HepG2 (cell line): Measurements from ENCODE around the gene F8. TPM values are rescaled to one million over a fixed set of nuclear protein-coding genes. Genes with fewer than 3 reads are reported as not detected.

Experiments
- CHCHD3 ChIP-seq: sonication (generic); formaldehyde crosslinking; IDR thresholded peaks from 2 replicates; pipeline ENCODE4 v1.8.0; 2022; ENCODE audit warnings: mild to moderate bottlenecking, missing genetic modification reagents, moderate library complexity
- HDAC6 ChIP-seq: fragments of 200-600 bp; sonication (generic); IDR thresholded peaks from 2 replicates; pipeline ENCODE4 v1.7.0; 2017; ENCODE audit warnings: mild to moderate bottlenecking, antibody characterized with exemption, low read length, low read depth
- HOXD1 ChIP-seq: sonication (generic); formaldehyde crosslinking; IDR thresholded peaks from 2 replicates; pipeline ENCODE4 v1.5.0; 2020; ENCODE audit warnings: missing genetic modification reagents
- KDM3A ChIP-seq: IDR thresholded peaks from 2 replicates; pipeline ENCODE4 v1.6.1; 2018; ENCODE audit warnings: low read depth, missing compliant biosample characterization
- NFKB2 ChIP-seq: sonication (generic); formaldehyde crosslinking; IDR thresholded peaks from 2 replicates; pipeline ENCODE4 v1.4.0; 2020; ENCODE audit warnings: missing genetic modification reagents, borderline replicate concordance
- PITX1 ChIP-seq: sonication (generic); formaldehyde crosslinking; IDR thresholded peaks from 2 replicates; pipeline ENCODE4 v1.5.1; 2020; ENCODE audit warnings: mild to moderate bottlenecking, missing genetic modification reagents
- RARA ChIP-seq: IDR thresholded peaks from 2 replicates; pipeline ENCODE4 v1.6.1; 2016; ENCODE audit warnings: missing genetic modification reagents, missing compliant biosample characterization
- SSRP1 ChIP-seq: IDR thresholded peaks from 2 replicates; pipeline ENCODE4 v1.6.1; 2016; ENCODE audit warnings: control low read depth
- ZKSCAN5 ChIP-seq: sonication (generic); formaldehyde crosslinking; IDR thresholded peaks from 2 replicates; pipeline ENCODE4 v1.5.1; 2020; ENCODE audit warnings: mild to moderate bottlenecking, missing genetic modification reagents
- ZNF331 ChIP-seq: sonication (generic); formaldehyde crosslinking; IDR thresholded peaks from 2 replicates; pipeline ENCODE4 v1.4.0; 2020; ENCODE audit warnings: missing genetic modification reagents
- ZNF598 ChIP-seq: sonication (generic); formaldehyde crosslinking; IDR thresholded peaks from 2 replicates; pipeline ENCODE4 v1.5.1; 2020; ENCODE audit warnings: mild to moderate bottlenecking, missing genetic modification reagents, borderline replicate concordance
- polyA plus RNA-seq, 8 experiments: library from polyadenylated mRNA; depleted of rRNA in 3 of 8; stranded (reverse) in 7 of 8; unstranded in 1 of 8; fragments of >200 nt; fragmentation: Illumina TruSeq in 4 of 8; extraction: Trizol in 4 of 8; gene quantifications; 2 replicates each; pipeline versions ENCODE4 v1.2.1 to v1.2.3, GENCODE V29; 2011 to 2016; ENCODE audit warnings: low read depth in 4 of 8, missing spikeins in 1 of 8, mixed read lengths in 1 of 8; ENCODE audit not compliant: insufficient read depth in 1 of 8
- total RNA-seq, 5 experiments: library from RNA; depleted of rRNA; stranded (reverse); fragments of >200 nt; fragmentation: Illumina TruSeq; extraction: Trizol; gene quantifications; 2 replicates each; pipeline ENCODE4 v1.2.3, GENCODE V29; 2016; ENCODE audit warnings: low read depth in 1 of 5
- TF ChIP-seq, protein P1 (sequence below): sonication (generic); formaldehyde crosslinking; IDR thresholded peaks from 2 replicates; pipeline ENCODE4 v1.5.0; 2020; ENCODE audit warnings: mild to moderate bottlenecking, missing genetic modification reagents, borderline replicate concordance
- TF ChIP-seq, protein P2 (sequence below): sonication (generic); formaldehyde crosslinking; IDR thresholded peaks from 2 replicates; pipeline ENCODE4 v1.4.0; 2020; ENCODE audit warnings: missing genetic modification reagents
- TF ChIP-seq, protein P3 (sequence below): sonication (generic); formaldehyde crosslinking; IDR thresholded peaks from 2 replicates; pipeline ENCODE4 v1.9.0; 2021; ENCODE audit warnings: missing genetic modification reagents, mild to moderate bottlenecking, borderline replicate concordance
- TF ChIP-seq, protein P4 (sequence below): sonication (generic); formaldehyde crosslinking; IDR thresholded peaks from 2 replicates; pipeline ENCODE4 v1.8.0; 2022; ENCODE audit warnings: mild to moderate bottlenecking, missing genetic modification reagents

Gene F8
- total and polyA plus RNA-seq, 2 of the 13 experiments (the other 11 are each of a cell fraction or from before 2014, with no cell fraction given): 0.29 to 0.61 TPM

DNA sequence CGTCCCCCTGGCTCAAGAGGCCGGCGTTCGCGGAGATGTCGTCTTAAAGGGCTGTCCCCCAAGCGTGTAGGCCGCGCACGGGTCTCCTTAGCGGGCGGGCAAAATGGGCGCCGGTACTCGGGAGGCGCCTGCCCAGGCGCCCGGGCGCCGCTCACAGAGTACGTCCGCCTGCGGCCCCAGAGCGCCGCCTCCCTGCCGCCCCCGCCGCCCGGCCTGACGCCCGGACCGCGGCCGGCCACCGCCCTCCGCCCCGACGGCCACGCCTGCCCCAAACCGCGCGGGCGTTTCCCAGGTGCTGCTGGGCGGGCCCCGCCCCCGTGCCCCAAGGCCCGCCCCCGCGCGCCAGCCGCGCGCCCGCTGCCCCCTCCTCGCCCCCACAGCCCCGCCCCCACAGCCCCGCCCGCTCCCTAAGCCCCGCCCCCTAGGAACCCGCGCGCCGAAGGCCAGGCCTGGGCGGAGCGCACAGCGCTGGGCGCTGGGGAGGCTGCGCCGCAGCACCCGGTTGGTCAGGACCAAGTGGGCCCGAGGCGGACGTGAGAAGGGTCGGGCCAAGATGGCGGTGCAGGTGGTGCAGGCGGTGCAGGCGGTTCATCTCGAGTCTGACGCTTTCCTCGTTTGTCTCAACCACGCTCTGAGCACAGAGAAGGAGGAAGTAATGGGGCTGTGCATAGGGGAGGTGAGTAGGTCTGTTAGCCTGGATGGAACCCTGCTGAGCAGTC, 48.6 kb upstream of the F8 start, which contains the start of the genes BRCC3, CMC4 and MTCP1 (continued):
- TF ChIP-seq, protein P1, sequence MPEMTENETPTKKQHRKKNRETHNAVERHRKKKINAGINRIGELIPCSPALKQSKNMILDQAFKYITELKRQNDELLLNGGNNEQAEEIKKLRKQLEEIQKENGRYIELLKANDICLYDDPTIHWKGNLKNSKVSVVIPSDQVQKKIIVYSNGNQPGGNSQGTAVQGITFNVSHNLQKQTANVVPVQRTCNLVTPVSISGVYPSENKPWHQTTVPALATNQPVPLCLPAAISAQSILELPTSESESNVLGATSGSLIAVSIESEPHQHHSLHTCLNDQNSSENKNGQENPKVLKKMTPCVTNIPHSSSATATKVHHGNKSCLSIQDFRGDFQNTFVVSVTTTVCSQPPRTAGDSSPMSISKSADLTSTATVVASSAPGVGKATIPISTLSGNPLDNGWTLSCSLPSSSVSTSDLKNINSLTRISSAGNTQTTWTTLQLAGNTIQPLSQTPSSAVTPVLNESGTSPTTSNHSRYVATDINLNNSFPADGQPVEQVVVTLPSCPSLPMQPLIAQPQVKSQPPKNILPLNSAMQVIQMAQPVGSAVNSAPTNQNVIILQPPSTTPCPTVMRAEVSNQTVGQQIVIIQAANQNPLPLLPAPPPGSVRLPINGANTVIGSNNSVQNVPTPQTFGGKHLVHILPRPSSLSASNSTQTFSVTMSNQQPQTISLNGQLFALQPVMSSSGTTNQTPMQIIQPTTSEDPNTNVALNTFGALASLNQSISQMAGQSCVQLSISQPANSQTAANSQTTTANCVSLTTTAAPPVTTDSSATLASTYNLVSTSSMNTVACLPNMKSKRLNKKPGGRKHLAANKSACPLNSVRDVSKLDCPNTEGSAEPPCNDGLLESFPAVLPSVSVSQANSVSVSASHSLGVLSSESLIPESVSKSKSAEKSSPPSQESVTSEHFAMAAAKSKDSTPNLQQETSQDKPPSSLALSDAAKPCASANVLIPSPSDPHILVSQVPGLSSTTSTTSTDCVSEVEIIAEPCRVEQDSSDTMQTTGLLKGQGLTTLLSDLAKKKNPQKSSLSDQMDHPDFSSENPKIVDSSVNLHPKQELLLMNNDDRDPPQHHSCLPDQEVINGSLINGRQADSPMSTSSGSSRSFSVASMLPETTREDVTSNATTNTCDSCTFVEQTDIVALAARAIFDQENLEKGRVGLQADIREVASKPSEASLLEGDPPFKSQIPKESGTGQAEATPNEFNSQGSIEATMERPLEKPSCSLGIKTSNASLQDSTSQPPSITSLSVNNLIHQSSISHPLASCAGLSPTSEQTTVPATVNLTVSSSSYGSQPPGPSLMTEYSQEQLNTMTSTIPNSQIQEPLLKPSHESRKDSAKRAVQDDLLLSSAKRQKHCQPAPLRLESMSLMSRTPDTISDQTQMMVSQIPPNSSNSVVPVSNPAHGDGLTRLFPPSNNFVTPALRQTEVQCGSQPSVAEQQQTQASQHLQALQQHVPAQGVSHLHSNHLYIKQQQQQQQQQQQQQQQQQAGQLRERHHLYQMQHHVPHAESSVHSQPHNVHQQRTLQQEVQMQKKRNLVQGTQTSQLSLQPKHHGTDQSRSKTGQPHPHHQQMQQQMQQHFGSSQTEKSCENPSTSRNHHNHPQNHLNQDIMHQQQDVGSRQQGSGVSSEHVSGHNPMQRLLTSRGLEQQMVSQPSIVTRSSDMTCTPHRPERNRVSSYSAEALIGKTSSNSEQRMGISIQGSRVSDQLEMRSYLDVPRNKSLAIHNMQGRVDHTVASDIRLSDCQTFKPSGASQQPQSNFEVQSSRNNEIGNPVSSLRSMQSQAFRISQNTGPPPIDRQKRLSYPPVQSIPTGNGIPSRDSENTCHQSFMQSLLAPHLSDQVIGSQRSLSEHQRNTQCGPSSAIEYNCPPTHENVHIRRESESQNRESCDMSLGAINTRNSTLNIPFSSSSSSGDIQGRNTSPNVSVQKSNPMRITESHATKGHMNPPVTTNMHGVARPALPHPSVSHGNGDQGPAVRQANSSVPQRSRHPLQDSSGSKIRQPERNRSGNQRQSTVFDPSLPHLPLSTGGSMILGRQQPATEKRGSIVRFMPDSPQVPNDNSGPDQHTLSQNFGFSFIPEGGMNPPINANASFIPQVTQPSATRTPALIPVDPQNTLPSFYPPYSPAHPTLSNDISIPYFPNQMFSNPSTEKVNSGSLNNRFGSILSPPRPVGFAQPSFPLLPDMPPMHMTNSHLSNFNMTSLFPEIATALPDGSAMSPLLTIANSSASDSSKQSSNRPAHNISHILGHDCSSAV (CRISPR knock-in tag): no peak
- TF ChIP-seq NFKB2 (CRISPR knock-in tag) (no peak), ZKSCAN5 (no peak), HOXD1 (CRISPR knock-in tag) (no peak), PITX1 (no peak), CHCHD3 (no peak), ZNF598 (no peak), SSRP1 (no peak), ZNF331 (no peak), RARA (no peak), HDAC6 (no peak), KDM3A (CRISPR knock-in tag) (no peak)
- TF ChIP-seq, protein P2, sequence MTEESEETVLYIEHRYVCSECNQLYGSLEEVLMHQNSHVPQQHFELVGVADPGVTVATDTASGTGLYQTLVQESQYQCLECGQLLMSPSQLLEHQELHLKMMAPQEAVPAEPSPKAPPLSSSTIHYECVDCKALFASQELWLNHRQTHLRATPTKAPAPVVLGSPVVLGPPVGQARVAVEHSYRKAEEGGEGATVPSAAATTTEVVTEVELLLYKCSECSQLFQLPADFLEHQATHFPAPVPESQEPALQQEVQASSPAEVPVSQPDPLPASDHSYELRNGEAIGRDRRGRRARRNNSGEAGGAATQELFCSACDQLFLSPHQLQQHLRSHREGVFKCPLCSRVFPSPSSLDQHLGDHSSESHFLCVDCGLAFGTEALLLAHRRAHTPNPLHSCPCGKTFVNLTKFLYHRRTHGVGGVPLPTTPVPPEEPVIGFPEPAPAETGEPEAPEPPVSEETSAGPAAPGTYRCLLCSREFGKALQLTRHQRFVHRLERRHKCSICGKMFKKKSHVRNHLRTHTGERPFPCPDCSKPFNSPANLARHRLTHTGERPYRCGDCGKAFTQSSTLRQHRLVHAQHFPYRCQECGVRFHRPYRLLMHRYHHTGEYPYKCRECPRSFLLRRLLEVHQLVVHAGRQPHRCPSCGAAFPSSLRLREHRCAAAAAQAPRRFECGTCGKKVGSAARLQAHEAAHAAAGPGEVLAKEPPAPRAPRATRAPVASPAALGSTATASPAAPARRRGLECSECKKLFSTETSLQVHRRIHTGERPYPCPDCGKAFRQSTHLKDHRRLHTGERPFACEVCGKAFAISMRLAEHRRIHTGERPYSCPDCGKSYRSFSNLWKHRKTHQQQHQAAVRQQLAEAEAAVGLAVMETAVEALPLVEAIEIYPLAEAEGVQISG (CRISPR knock-in tag): 0 out of 2 replicates have a peak, but pooled peaks have one; percentile 51
- TF ChIP-seq, protein P3, sequence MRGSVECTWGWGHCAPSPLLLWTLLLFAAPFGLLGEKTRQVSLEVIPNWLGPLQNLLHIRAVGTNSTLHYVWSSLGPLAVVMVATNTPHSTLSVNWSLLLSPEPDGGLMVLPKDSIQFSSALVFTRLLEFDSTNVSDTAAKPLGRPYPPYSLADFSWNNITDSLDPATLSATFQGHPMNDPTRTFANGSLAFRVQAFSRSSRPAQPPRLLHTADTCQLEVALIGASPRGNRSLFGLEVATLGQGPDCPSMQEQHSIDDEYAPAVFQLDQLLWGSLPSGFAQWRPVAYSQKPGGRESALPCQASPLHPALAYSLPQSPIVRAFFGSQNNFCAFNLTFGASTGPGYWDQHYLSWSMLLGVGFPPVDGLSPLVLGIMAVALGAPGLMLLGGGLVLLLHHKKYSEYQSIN (CRISPR knock-in tag): no peak
- TF ChIP-seq, protein P4, sequence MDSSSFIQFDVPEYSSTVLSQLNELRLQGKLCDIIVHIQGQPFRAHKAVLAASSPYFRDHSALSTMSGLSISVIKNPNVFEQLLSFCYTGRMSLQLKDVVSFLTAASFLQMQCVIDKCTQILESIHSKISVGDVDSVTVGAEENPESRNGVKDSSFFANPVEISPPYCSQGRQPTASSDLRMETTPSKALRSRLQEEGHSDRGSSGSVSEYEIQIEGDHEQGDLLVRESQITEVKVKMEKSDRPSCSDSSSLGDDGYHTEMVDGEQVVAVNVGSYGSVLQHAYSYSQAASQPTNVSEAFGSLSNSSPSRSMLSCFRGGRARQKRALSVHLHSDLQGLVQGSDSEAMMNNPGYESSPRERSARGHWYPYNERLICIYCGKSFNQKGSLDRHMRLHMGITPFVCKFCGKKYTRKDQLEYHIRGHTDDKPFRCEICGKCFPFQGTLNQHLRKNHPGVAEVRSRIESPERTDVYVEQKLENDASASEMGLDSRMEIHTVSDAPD (CRISPR knock-in tag): no peak
